Mesangial cell (primary cell): ENCODE results near the gene LINGO1. TPM values are rescaled to one million over a fixed set of nuclear protein-coding genes. Genes with fewer than 3 reads are reported as not detected.

Experiments
- total RNA-seq: library from RNA; depleted of rRNA; stranded (reverse); fragments of >200 nt; gene quantifications from 2 replicates; pipeline ENCODE4 v1.2.3, GENCODE V29; 2015

LINGO1 gene, protein sequence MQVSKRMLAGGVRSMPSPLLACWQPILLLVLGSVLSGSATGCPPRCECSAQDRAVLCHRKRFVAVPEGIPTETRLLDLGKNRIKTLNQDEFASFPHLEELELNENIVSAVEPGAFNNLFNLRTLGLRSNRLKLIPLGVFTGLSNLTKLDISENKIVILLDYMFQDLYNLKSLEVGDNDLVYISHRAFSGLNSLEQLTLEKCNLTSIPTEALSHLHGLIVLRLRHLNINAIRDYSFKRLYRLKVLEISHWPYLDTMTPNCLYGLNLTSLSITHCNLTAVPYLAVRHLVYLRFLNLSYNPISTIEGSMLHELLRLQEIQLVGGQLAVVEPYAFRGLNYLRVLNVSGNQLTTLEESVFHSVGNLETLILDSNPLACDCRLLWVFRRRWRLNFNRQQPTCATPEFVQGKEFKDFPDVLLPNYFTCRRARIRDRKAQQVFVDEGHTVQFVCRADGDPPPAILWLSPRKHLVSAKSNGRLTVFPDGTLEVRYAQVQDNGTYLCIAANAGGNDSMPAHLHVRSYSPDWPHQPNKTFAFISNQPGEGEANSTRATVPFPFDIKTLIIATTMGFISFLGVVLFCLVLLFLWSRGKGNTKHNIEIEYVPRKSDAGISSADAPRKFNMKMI
- total RNA-seq, result 0.16 and 0.76 TPM in 2 replicates

DNA sequence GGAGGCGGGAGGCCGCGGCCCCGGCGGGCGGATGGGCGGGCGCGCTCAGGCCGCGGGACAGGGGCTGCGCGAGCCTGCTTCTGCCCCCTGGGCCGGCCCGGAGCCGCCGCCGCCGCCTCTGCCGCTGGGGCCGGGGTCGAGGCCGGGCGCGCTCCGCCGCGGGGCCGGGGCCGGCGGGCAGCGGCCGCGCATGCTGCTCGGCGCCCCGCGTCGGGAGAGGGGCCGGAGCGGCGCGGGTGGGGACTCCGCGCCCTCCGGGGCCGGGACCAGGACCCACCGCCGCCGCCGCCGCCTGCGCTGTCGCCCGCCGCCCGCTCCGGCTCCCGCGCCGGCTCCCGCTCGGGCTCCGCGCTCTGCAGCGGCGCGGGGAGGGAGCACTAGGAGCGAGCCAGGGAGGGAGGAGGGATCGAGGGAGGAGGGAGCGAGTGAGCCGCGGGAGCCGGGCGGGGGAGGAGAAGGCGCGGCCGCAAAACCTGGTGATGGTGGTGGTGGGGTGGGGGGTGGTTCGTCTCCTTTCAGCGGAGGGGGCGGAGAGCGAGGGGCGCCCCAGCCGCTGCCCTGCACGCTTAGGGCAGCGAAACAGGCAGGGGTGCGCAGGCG is at the start of gene LINGO1:
LINGO1 (minus strand) TSS at position 379 of the 600 bp plus-strand sequence. CDS start 597 bp downstream, outside the sequence.

Other genes starting within 250 kb of the LINGO1 start
- gene PEAK1, start 212.8 kb downstream of the LINGO1 start, total RNA-seq, result 15.6 and 18.5 TPM in 2 replicates
- 17.3 and 29.9 TPM in 2 replicates for gene HMG20A, start 212.0 kb downstream of the LINGO1 start, total RNA-seq